ENCODE results near the gene RLBP1. TPM values are rescaled to one million over a fixed set of nuclear protein-coding genes. Genes with fewer than 3 reads are reported as not detected.
A peak's percentile ranks its signal among the peaks of the same experiment; 100 is the strongest.
"Not testable (repeated sequence)": the region's sequence is repeated elsewhere in the genome, so short reads cannot be mapped to it uniquely, and the experiment has no call there.

The RLBP1 gene
- not detected in 2 replicates for total RNA-seq
- polyA plus RNA-seq (2012) = not detected

DNA sequence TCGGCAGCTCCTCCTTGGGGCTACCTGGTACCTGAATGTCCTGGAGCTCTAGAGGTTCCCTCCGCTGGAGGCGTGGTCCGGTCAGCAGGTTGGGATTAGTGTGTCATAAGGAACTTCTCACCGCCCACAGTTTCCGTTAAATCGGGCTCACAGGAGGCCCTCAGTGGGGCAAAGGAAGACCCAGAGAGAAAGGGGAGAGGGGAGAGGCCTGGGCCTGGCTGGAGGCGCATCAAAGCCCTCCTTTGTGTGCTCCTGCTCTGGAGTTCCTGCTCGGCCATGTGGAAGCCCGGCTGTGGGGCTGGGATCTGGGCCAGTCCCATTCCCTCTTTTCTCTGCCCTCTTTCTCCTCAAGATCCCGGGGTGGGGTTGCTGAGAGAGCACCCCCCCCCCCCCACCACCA lies at the start of gene RLBP1:
TSS of gene RLBP1 (minus strand) at position 37 of the 400 bp plus-strand sequence. CDS start 2,604 bp downstream, outside the sequence.
- DNase-seq (ENCODE audit: low read depth) = no peak

DNA sequence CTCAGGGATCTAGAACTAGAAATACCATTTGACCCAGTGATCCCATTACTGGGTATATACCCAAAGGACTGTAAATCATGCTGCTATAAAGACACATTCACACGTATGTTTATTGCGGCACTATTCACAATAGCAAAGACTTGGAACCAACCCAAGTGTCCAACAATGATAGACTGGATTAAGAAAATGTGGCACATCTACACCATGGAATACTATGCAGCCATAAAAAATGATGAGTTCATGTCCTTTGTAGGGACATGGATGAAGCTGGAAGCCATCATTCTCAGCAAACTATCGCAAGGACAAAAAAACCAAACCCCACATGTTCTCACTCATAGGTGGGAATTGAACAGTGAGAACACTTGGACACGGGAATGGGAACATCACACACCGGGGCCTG lies 28.8 kb upstream of the RLBP1 start:
- not testable (repeated sequence) for DNase-seq (ENCODE audit: low read depth)

- DNase-seq (ENCODE audit: low read depth) = no peak
Measured at GRCh38 chr15:89248584-89248983, 27.2 kb upstream of the RLBP1 start.

GRCh38 chr15:89247446-89247845 lies 26.1 kb upstream of the RLBP1 start:
- no peak for DNase-seq (ENCODE audit: low read depth)

DNA sequence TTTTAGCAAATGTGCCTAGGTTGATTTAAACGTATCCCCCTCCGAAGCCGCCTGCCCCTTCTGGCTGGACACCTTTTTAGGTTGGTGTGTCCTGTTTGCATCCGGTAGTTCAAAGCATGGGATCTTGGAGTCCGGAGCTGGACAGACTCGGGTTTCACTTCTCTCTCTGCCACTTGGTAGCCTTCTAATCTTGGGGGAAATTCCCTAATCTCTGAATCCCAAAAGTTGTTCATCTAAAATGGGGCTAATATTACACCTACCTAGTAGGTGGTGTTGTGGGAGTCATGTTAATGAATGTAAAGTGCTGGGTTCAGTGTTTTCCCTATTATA lies 23.2 kb upstream of the RLBP1 start:
- DNase-seq (ENCODE audit: low read depth) = peak; percentile 2

GRCh38 chr15:89243691-89244573 lies 22.6 kb upstream of the RLBP1 start, which contains the start of gene FANCI:
Gene FANCI (plus strand): TSS chr15:89243979. CDS start chr15:89247648, 3,669 bp downstream.
- DNase-seq (ENCODE audit: low read depth) = peak; percentile 96

DNA sequence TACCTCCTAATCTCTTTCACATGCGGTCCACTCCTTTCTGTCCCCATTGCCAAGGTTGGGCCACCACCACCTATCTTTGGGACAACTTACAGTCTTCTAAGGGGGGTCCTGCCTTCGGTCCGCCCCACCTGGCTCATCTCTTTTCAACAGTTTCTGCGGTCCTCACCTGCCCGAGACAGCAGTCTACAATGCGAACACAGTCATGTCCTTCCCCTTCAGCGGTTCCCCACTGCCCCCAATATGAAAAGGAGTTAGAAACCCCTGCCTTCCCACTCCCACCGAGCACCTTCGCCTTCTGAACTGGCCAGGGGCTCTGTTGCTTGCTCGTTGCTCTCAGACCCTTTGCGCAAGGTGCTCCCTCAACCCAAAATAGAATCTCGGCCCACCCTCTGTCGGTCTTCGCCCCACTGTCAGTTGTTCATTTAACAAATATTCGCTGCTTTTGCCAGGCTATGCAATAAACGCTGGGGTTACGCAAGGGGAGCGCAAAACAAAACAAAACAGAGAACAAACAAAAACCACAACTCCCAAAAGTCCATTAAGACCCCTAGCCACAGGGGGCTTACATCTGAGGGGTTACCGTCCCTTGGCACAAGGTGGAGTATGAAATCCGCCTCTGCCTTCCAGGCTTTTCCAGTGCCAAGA lies 21.8 kb upstream of the RLBP1 start:
- DNase-seq (ENCODE audit: low read depth) = no peak

GRCh38 chr15:89239883-89240810 lies 18.8 kb upstream of the RLBP1 start:
- not testable (repeated sequence) for DNase-seq (ENCODE audit: low read depth)

- no peak for DNase-seq (ENCODE audit: low read depth)
Measured at GRCh38 chr15:89231832-89232231, 10.5 kb upstream of the RLBP1 start.

DNA sequence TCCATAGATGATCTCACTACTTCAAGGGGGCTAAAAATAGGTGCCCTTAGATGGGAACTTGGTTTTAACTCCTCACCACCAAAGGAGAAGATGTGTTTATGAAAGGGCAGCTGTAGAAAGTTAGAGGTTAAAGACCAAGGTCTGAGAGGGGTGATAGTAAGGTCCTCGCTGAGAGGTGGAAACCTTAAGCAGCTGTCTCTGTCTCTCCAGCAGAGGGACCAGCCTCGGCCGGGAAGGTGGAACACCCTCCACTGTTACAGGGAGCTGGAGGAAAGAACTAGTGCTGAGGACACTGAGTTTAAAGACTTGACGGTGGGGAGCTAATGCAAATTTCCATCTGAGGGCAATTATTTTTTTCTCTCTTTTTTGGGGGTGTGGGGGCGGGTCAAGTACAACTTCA lies 8.9 kb upstream of the RLBP1 start:
- DNase-seq (ENCODE audit: low read depth) = peak; percentile 50

- no peak for DNase-seq (ENCODE audit: low read depth)
Measured at GRCh38 chr15:89227425-89227824, 6.0 kb upstream of the RLBP1 start.

DNA sequence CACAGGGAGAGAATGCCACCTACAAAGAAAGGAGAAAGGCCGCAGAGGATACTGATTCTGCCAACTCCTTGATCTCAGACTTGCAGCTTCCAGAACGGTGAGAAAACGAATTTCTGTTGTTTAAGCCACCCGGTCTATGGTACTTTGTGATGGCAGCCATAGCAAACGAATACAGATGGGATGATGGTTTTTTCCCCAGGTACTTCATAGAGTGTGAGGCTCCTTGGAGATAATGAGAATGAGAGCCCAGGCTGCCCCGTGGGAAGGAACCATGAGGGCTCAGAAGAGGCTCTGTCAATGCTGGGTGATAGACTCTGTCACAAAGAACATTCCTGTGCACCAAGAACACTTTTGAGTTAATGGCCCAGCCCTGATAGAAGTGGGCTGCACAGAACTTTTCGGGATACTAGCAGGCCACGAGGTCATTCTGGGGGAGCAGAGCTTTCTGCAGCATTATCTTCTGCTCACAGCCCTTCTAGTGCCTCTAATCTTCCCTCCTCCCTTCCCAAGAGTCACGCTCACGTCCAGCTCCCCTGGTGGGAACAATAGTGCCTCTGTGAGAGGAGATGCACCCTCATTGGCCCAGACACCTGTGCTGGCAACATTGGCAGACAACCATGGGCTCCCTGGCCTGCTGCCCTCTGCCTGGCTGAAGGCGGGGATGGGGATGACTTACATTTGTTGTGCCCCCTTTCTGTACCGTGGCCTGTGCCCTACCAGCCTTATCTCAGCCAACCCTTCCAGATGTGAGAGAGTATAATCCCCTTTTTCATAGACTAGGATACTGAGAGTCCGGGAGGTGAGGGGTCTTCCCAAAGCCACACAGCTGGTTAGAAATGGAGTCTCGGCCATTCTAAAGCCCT lies 5.2 kb upstream of the RLBP1 start:
- DNase-seq (ENCODE audit: low read depth) = no peak

DNA sequence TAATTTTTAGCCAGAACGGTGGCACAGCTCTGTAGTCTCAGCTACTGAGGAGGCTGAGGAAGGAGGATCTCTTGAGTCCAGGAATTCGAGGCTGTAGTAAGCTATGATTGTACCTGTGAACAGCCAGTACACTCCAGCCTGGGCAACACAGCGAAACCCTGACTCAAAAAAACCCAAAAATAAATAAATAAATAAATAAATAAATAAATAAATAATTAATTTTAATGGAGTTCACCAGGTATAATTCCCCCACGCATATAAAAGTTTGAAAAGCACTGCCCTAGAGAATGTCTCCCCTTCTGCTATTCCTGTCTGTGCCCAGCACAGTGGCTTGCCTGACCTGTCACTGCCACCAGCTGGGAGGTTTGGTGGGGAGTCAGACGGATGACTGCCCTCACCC lies 4.2 kb upstream of the RLBP1 start:
- no peak for DNase-seq (ENCODE audit: low read depth)

DNA sequence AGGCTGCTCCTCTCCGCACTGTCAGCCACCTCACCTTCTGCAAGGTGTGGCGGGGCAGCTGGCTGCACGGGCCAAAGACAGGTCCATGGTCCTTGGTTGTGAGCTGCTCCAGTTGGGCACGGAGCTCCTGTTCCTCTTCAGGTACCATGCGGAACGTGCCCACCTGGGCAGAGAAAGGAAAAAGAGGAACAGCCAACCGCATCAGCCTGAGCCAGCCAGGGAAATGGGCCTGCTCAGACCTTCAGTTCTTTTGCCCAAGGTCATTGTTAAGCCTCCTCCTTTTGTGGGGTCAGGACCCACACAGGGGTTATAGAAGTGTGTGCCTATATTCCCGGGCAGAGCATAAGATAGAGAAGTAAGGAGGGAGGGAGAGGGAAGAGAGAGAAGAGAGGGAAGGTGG lies 2.8 kb downstream of the RLBP1 start:
- no peak for DNase-seq (ENCODE audit: low read depth)

- DNase-seq (ENCODE audit: low read depth) = no peak
Measured at GRCh38 chr15:89217686-89218376, 3.5 kb downstream of the RLBP1 start.

DNA sequence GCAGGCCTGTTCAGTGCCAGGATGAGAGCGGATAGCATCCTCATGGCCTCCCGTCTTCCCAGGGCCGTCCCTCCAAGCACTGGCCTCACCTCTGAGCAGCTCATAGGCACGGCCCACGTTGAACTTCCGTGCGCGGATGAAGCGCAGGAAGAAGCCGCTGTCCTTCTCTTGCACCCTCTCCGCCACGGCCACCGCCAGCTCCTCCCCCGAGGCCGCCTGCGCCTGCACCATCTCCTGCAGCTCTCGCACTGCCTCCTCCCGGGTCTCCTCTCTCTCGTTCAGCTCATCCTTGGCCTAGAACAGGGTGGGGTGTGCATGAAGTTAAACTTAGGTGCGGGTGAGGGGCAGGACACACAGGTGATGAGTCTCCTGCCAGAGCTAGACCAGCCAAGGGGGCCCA lies 4.3 kb downstream of the RLBP1 start:
- DNase-seq (ENCODE audit: low read depth) = no peak

GRCh38 chr15:89215627-89216026 lies 5.8 kb downstream of the RLBP1 start:
- no peak for DNase-seq (ENCODE audit: low read depth)

DNA sequence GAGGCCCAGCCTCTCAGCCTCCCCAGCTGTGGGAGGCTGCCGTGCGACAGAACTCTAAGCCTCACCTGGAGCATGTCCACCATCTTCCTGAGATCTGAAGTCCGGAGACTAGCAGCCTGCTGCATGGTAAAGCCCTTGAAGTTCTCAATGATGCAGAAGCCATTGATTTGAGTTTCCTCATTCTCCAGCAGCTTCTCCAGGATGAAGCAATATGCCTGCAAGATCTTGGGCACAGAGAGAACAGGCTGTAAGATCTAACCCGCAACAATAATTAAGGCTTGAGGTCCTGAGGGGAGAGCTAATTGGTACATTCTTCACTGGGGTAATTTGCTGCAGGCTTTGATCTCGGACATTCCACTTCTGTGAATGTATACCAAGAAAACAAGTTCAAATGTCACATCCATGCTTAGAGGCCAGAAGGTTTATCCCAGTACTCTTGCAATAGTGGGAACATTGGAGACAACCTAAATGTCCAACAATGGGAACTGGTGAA lies 9.7 kb downstream of the RLBP1 start:
- DNase-seq (ENCODE audit: low read depth) = no peak

GRCh38 chr15:89209057-89209456 lies 12.3 kb downstream of the RLBP1 start:
- no peak for DNase-seq (ENCODE audit: low read depth)

GRCh38 chr15:89208256-89208655 lies 13.1 kb downstream of the RLBP1 start:
- DNase-seq (ENCODE audit: low read depth) = no peak

Data from myocyte (in vitro differentiated cells).